Trophoblast cell (in vitro differentiated cells and primary cell): ENCODE results near the gene CACNA2D3.

Experiments used
- DNase-seq, 2 donors: peaks; one replicate each; pipeline ENCODE4 v3.0.0-alpha.2; 2016
- H2AFZ ChIP-seq: 2 replicates; pipeline ENCODE4 v1.6.1; 2013; ENCODE audit warnings: low read length, moderate library complexity, mild to moderate bottlenecking; ENCODE audit not compliant: insufficient read depth, poor library complexity
- H2AK5ac ChIP-seq: 2 replicates; pipeline ENCODE4 v1.6.1; 2013; ENCODE audit warnings: mild to moderate bottlenecking, low read length
- H2BK120ac ChIP-seq: 2 replicates; pipeline ENCODE4 v1.6.1; 2013; ENCODE audit warnings: low read length, mild to moderate bottlenecking, moderate library complexity; ENCODE audit not compliant: insufficient read depth, poor library complexity
- H2BK12ac ChIP-seq: 2 replicates; pipeline ENCODE4 v1.6.1; 2013; ENCODE audit warnings: mild to moderate bottlenecking, low read length, moderate library complexity
- H2BK5ac ChIP-seq: 2 replicates; pipeline ENCODE4 v1.6.1; 2013; ENCODE audit warnings: low read length, low read depth, moderate library complexity, mild to moderate bottlenecking; ENCODE audit not compliant: poor library complexity
- H3K14ac ChIP-seq: 2 replicates; pipeline ENCODE4 v1.6.1; 2013; ENCODE audit warnings: mild to moderate bottlenecking, low read length
- H3K18ac ChIP-seq: 2 replicates; pipeline ENCODE4 v1.6.1; 2013; ENCODE audit warnings: mild to moderate bottlenecking, low read length
- H3K23ac ChIP-seq: 2 replicates; pipeline ENCODE4 v1.6.1; 2013; ENCODE audit warnings: low read length
- H3K27ac ChIP-seq: 2 replicates; pipeline ENCODE4 v1.5.1; 2013; ENCODE audit warnings: low read depth, mild to moderate bottlenecking, inconsistent platforms, low read length, moderate library complexity
- H3K27me3 ChIP-seq: 2 replicates; pipeline ENCODE4 v1.6.1; 2013; ENCODE audit warnings: inconsistent platforms, mild to moderate bottlenecking, low read length, moderate library complexity; ENCODE audit not compliant: insufficient read depth
- H3K36me3 ChIP-seq, 2 experiments: 1 replicate in 1 of 2; 2 replicates in 1 of 2; pipeline ENCODE4 v1.6.1; 2013; ENCODE audit warnings: low read length in 2 of 2, mild to moderate bottlenecking in 2 of 2, moderate library complexity in 1 of 2; ENCODE audit not compliant: insufficient read depth in 2 of 2, control insufficient read depth in 1 of 2
- H3K4ac ChIP-seq: 2 replicates; pipeline ENCODE4 v1.6.1; 2013; ENCODE audit warnings: low read depth, mild to moderate bottlenecking, low read length, moderate library complexity
- H3K4me1 ChIP-seq, 2 experiments: 1 replicate in 1 of 2; 2 replicates in 1 of 2; pipeline ENCODE4 v1.6.1; 2013; ENCODE audit warnings: low read length in 2 of 2, mild to moderate bottlenecking in 2 of 2, moderate library complexity in 1 of 2; ENCODE audit not compliant: insufficient read depth in 2 of 2, control insufficient read depth in 1 of 2
- H3K4me2 ChIP-seq: 2 replicates; pipeline ENCODE4 v1.6.1; 2013; ENCODE audit warnings: inconsistent platforms, mild to moderate bottlenecking, low read length, moderate library complexity
- H3K4me3 ChIP-seq: 2 replicates; pipeline ENCODE4 v1.5.1; 2013; ENCODE audit warnings: mild to moderate bottlenecking, low read depth, low read length, inconsistent platforms
- H3K79me1 ChIP-seq: one replicate; pipeline ENCODE4 v1.6.1; 2013; ENCODE audit warnings: low read length
- H3K79me2 ChIP-seq: 2 replicates; pipeline ENCODE4 v1.6.1; 2013; ENCODE audit warnings: low read length, mild to moderate bottlenecking; ENCODE audit not compliant: control insufficient read depth, insufficient read depth, poor library complexity
- H3K9ac ChIP-seq: 2 replicates; pipeline ENCODE4 v1.6.1; 2013; ENCODE audit warnings: mild to moderate bottlenecking, low read length
- H3K9me3 ChIP-seq: 2 replicates; pipeline ENCODE4 v1.6.1; 2013; ENCODE audit warnings: low read depth, mild to moderate bottlenecking, control low read depth, inconsistent platforms, low read length; ENCODE audit not compliant: insufficient read depth
- H4K12ac ChIP-seq: 2 replicates; pipeline ENCODE4 v1.6.1; 2013; ENCODE audit warnings: low read depth, mild to moderate bottlenecking, low read length, moderate library complexity
- H4K8ac ChIP-seq: 2 replicates; pipeline ENCODE4 v1.6.1; 2013; ENCODE audit warnings: low read depth, mild to moderate bottlenecking, low read length, moderate library complexity
- H4K91ac ChIP-seq: one replicate; pipeline ENCODE4 v1.6.1; 2013; ENCODE audit warnings: low read depth, mild to moderate bottlenecking, low read length, moderate library complexity
- WGBS: extraction: QIAGEN DNeasy Blood & Tissue Kit; methylation state at CpG from one replicate; pipeline ENCODE4 v1.1.7; 2013; ENCODE audit warnings: missing lambda C conversion rate; ENCODE audit not compliant: insufficient read length, insufficient coverage; ENCODE audit errors: extremely low coverage; 5-methylcytosine and 5-hydroxymethylcytosine counted together

Gene CACNA2D3

GRCh38 chr3:54506603-54507002 is 384.3 kb downstream of the CACNA2D3 start:
- H2BK12ac ChIP-seq, result no peak overlapping the region
- WGBS, result no CpG with 5 or more reads among the region's 3 CpGs
- no peak overlapping the region for H3K23ac ChIP-seq

GRCh38 chr3:54507876-54508460 is 385.6 kb downstream of the CACNA2D3 start:
- Histone ChIP-seq H3K9me3 (peaks cover 7% of the 10 kb centered on the region), H4K91ac (no peak overlapping the region), H3K79me2 (no peaks in the 10 kb centered on the region), H3K9ac (no peak overlapping the region), H3K23ac (no peak overlapping the region), H2BK5ac (no peak overlapping the region), H3K4me2 (no peak overlapping the region), H3K36me3 (no peaks in the 10 kb centered on the region), H3K79me1 (no peaks in the 10 kb centered on the region), H3K4me1 (peaks cover 0 to 2% of the 10 kb centered on the region in 2 experiments), H3K4me3 (no peak overlapping the region), H3K18ac (no peak overlapping the region), H3K4ac (no peak overlapping the region), H3K14ac (no peak overlapping the region), H2AK5ac (no peak overlapping the region), H4K8ac (no peak overlapping the region), H3K27me3 (no peaks in the 10 kb centered on the region), H2AFZ (no peak overlapping the region), H2BK120ac (no peak overlapping the region), H2BK12ac (no peak overlapping the region), H4K12ac (no peak overlapping the region), H3K27ac (no peak overlapping the region)
- no peak for DNase-seq
- WGBS, result no CpG with 5 or more reads among the region's 1 CpG

More at GRCh38 chr3:54506603-54507002, 384.3 kb downstream of the CACNA2D3 start:
- no peak overlapping the region for H2AK5ac ChIP-seq
- no peak overlapping the region for H4K91ac ChIP-seq
- H4K12ac ChIP-seq, result no peak overlapping the region
- no peak overlapping the region for H3K14ac ChIP-seq
- DNase-seq, result peak; percentile 82 to 93
- H2BK5ac ChIP-seq, result no peak overlapping the region
- H3K4me2 ChIP-seq, result no peak overlapping the region
- no peak overlapping the region for H3K4me3 ChIP-seq
- no peaks in the 10 kb centered on the region for H3K36me3 ChIP-seq
- no peak overlapping the region for H4K8ac ChIP-seq
- H2BK120ac ChIP-seq, result no peak overlapping the region
- H3K27me3 ChIP-seq, result no peaks in the 10 kb centered on the region
- H3K4me1 ChIP-seq, result peaks cover 0 to 2% of the 10 kb centered on the region in 2 experiments
- no peak overlapping the region for H3K18ac ChIP-seq
- no peaks in the 10 kb centered on the region for H3K79me2 ChIP-seq
- no peak overlapping the region for H2AFZ ChIP-seq
- no peak overlapping the region for H3K4ac ChIP-seq
- H3K79me1 ChIP-seq, result no peaks in the 10 kb centered on the region
- no peaks in the 10 kb centered on the region for H3K9me3 ChIP-seq
- H3K9ac ChIP-seq, result no peak overlapping the region
- H3K27ac ChIP-seq, result no peak overlapping the region

- no peaks in the 10 kb centered on the region for H3K27me3 ChIP-seq
- H3K27ac ChIP-seq, result no peak overlapping the region
- H3K79me2 ChIP-seq, result no peaks in the 10 kb centered on the region
Observed at GRCh38 chr3:54510506-54510905, 388.2 kb downstream of the CACNA2D3 start.

GRCh38 chr3:54511766-54512365 is 389.5 kb downstream of the CACNA2D3 start:
- no peak for DNase-seq
- Histone ChIP-seq H3K14ac (no peak overlapping the region), H3K4me2 (no peak overlapping the region), H3K4me1 (no peaks in the 10 kb centered on the region), H4K12ac (no peak overlapping the region), H3K9me3 (peaks cover 7% of the 10 kb centered on the region), H2BK120ac (no peak overlapping the region), H3K4ac (no peak overlapping the region), H3K4me3 (no peak overlapping the region), H4K8ac (no peak overlapping the region), H2AFZ (no peak overlapping the region), H2BK5ac (no peak overlapping the region), H3K79me2 (no peaks in the 10 kb centered on the region), H4K91ac (no peak overlapping the region), H3K36me3 (no peaks in the 10 kb centered on the region), H3K23ac (no peak overlapping the region), H2AK5ac (no peak overlapping the region), H3K18ac (no peak overlapping the region), H3K79me1 (no peaks in the 10 kb centered on the region), H3K27me3 (no peaks in the 10 kb centered on the region), H3K27ac (no peak overlapping the region), H2BK12ac (no peak overlapping the region), H3K9ac (no peak overlapping the region)
- WGBS, result no CpG with 5 or more reads among the region's 4 CpGs

More at GRCh38 chr3:54510506-54510905, 388.2 kb downstream of the CACNA2D3 start:
- Histone ChIP-seq H3K18ac (no peak overlapping the region), H3K79me1 (no peaks in the 10 kb centered on the region), H4K8ac (no peak overlapping the region), H3K23ac (no peak overlapping the region), H3K4me3 (no peak overlapping the region), H3K4ac (no peak overlapping the region), H3K9ac (no peak overlapping the region), H2AFZ (no peak overlapping the region), H2BK12ac (no peak overlapping the region), H3K4me2 (no peak overlapping the region), H3K4me1 (peaks cover 0 to 2% of the 10 kb centered on the region in 2 experiments), H2BK5ac (no peak overlapping the region), H3K14ac (no peak overlapping the region), H3K9me3 (peaks cover 7% of the 10 kb centered on the region), H2AK5ac (no peak overlapping the region), H4K91ac (no peak overlapping the region), H3K36me3 (no peaks in the 10 kb centered on the region), H2BK120ac (no peak overlapping the region), H4K12ac (no peak overlapping the region)
- no CpG with 5 or more reads among the region's 2 CpGs for WGBS
- no peak for DNase-seq
